ACHN (cell line): Measurements from ENCODE around the gene DOCK1.

Source experiments
- DNase-seq: peaks from one replicate; pipeline ENCODE4 v3.0.0-alpha.2; 2015
- in situ Hi-C: cut with HindIII; loops from 2 replicates; pipeline ENCODE4 v1.10.0; 2017; ENCODE audit warnings: low sequenced_read_pairs, low pct_ligation_motif_present, low pct_unique_long_range_greater_than_20kb

Gene DOCK1

GRCh38 chr10:126939706-126940105 is 34.5 kb downstream of the DOCK1 start:
- in situ Hi-C loops, result no loop called here
- DNase-seq, result no peak

DNA sequence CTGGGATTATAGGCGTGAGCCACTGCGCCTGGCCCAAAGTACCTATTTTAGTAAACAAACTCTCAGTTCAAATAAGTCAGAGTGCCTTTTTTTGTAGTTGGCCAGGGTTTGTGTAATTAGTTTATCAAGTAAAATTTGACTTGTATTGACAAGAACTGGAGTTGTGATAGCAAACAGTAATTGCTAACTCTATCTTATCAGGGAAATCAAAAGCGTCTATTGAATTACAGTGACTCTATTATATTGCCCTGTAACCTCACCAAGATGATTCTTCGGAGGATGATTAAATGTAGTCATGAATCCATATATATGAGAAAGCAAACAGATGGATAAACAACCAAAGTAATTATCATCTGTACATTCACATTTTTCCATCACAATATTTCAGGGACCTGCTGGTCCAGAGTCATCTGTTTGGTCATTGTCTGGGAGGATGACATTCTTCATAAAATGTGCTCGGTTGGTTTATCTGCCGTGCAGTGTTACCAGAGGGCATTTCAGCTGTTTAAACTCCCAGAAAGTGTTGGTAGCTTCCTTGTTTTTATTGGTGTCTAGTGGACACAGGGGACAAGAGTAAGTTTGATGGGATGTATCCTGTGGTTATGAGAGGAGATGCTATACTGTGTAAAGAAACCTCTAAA is 35.6 kb downstream of the DOCK1 start:
- in situ Hi-C loops, result no loop called here
- no peak for DNase-seq

DNA sequence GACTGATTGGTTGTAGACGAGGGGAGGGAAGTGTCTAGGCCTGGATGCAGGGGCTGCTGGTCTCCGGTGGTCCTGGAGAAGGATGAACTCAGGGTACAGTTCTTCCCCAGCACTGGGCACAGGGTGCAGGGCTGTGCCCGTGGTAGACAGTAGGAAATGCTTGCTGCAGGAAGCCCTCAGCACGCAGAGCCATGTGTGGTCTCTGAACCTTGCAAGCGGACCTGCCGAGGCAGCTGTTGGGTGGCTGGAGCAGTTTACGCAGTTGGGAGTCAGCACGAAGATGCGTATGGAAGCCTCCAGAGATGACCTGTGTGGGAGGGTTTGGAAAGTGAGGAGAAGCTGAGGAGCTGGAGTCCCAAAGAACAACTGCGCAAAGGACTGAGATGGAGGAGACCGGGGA is 39.0 kb downstream of the DOCK1 start:
- DNase-seq, result no peak
- in situ Hi-C loops, result no loop called here

DNA sequence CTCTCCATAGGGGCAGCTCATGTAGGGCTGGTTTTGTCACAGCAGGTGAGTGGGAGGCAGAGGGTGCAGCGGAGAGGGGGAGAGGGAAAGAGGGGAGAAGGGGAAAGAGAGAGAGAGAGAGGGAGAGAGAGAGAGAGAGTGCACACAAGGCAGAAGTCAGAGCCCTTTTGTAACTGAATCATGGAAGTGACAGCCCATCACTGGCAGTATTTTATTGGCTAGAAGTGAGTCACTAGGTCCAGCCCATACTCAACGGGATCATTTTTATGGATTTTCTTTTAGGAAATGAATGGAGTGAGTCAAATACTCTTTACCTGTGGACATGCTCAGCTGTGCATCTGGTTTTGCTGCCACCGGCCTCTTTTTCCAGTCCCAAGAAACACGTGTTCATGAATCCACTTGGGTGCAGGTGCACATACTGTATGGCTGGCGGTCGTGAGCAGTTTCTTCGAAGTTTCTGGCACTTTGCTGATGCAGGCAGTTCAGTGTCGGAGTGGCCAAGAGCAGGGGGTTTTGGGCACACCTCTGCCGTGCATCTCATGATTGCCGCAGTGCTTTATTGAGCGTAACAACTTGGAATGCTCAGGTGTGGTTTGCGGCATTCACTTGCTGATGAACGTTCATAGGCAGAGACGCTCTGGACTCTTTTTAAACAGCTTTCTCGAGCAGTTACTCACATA is 40.3 kb downstream of the DOCK1 start:
- in situ Hi-C loops, result no loop called here
- DNase-seq, result no peak

DNA sequence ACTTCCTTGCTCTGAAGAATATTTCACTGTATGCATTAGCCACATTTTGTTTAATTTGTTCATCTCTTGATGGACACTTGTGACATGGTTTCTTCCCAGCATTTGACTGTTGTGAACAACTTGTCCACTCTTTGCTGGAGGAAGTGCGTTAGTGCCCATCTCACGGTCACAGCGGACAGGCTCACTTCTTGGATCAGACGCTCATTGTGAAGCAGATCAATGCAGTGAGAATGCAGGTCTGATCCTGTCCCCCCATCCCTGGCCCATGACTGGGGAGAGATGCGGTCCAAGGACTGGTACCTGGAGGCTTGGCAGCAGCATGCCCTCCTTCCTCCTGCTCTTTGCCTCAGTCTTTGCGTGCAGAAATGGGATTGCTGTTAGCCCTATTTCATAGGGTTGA is 41.5 kb downstream of the DOCK1 start:
- in situ Hi-C loops, result no loop called here

DNA sequence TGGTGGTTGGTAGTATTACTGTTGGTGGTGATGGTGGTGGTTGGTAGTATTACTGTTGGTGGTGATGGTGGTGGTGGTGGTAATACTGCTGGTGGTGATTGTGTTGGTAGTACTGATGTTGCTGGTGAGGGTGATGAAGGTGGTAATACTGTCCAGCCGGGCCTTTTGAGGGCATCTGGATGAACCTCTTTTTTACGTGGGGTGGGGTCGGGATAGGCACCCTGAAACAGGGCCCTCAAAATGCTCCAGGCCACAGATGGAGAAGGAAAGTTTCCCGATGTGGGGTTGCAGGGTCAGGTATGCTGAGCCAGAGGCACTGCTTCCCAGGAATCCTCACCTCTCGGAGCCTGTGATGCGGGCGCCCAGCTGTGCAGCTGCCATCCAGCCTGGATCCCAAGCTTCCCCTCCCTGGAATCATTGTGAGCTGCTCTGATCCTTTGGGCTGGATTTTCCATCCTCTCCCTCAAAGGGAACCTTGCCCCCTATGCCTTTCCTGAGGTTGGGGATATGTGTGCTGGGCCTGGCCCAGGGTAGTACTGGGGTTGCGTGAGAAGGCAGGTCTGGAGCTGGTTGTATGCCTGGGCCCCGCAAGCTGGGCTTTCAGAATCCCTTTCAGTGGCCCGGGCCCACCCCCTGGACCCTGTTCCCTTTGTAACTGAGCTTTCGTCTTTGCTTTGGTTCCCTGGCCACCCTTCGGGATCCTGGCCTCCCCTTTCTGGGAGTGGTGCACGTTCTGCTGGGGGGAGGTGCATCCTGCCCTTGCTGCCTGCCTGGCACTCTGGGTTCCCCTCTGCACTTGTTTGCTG is 43.3 kb downstream of the DOCK1 start:
- in situ Hi-C loops, result no loop called here
- DNase-seq, result no peak

More for the DNA sequence above, 41.5 kb downstream of the DOCK1 start:
- DNase-seq, result no peak

GRCh38 chr10:126949161-126949503 is 43.9 kb downstream of the DOCK1 start:
- in situ Hi-C loops, result no loop called here

DNA sequence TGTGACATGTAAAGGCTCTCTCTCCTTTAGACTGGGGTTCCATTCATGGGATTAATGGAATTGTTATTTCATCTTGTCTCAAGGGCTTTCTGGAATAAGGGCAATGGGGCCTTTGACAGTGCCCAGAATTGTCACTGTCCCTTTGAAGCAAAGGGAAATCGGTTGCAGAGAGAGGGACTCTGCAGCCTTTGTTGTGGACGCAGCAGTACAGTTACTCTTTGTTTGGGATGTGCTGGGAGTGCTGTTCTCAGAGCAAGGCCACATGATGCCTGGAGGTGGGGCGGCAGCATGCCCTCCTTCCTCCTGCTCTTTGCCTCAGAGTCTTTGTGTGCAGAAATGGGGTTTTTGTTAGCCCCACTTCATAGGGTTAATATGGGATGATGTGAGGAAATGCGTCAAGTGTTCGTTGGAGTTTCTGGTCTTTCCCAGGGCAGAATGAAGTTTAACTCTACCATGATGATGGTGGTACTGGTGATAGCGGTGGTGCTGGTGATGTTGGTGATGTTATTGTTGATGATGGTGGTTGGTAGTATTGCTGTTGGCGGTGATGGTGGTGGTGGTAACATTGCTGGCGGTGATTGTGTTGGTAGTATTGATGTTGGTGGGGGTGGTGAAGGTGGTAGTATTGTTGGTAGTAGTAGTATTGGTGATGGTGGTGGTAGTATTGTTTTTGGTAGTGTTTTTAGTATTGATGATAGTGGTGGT is 45.3 kb downstream of the DOCK1 start:
- in situ Hi-C loops, result no loop called here

More at GRCh38 chr10:126949161-126949503, 43.9 kb downstream of the DOCK1 start:
- no peak for DNase-seq

DNA sequence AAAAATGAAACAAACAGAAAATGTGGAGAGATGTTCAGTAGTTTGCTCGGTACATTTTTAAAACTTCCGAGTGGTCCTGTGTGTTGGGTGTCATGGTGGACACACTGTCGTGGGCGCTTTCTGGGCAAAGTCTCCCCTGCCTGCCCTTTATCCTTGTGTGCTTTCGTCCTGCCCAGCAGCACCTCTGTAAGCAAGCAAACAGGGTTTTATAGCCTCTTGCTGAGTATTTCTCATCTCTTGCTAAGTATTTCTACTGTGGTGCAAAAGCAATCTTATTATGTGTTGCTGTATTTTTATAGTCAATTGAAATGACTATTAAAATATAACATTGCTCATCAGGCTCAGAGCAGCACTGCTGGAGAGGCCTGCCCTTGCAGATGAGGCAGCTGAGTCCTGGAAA is 48.7 kb downstream of the DOCK1 start:
- in situ Hi-C loops, result no loop called here
- DNase-seq, result no peak

More for the DNA sequence above, 45.3 kb downstream of the DOCK1 start:
- DNase-seq, result no peak

DNA sequence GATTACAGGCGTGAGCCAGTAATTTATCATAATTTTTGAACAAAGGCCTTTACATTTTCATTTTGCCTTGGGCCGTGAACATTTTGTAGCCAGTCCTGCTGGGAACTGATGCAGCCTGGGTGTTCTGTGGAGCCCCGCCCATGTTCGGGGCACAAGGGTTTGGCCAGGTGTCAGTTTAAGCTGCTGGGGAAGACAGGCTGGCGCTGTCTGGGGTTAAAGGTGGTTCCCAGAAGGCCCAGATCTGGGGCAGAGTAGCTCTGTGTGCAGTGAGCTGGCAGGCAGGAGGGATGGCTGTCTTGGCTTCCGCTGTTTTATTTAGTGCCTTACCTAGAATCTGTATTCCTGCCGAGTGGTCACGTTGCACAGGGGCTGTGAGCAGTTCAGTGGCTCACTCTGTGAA is 50.2 kb downstream of the DOCK1 start:
- DNase-seq, result no peak
- in situ Hi-C loops, result no loop called here

DNA sequence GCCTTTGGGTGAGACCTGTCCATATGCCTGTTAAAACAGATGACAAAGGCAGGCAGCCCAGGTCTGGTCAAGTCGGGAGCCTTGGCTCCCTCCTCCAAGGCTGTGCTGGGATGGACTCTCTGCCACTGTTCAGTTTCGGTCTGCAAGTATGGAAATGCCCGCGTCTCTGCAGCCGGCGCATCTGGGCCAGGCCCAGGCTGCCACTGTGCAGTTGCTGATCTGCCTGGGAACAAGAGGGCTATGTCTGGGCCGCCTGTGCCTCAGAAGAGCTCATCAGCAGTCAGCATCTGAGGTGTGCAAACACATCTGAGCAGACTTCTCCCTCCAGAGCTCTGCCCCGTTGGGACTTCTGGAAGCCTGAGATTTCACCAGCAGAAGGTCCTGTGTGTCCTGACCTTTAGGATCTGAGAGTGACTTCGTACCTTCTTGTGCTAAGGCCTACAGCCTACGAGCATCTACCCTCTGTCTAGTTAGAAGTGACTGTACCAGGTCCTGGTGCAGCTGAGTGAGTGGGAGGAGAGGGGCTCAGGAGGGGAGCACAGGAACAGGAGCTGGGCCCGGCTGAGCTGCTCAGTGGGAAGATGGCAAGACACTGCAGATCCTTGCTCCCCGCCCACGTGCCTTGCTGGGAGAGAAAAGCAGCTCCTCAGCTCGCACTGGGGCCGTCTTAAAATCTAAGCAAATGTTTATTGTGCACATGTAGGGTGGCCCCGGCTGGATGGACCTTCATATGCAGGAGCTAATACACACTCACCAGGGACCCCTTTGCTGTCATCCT is 50.9 kb downstream of the DOCK1 start:
- no peak for DNase-seq

DNA sequence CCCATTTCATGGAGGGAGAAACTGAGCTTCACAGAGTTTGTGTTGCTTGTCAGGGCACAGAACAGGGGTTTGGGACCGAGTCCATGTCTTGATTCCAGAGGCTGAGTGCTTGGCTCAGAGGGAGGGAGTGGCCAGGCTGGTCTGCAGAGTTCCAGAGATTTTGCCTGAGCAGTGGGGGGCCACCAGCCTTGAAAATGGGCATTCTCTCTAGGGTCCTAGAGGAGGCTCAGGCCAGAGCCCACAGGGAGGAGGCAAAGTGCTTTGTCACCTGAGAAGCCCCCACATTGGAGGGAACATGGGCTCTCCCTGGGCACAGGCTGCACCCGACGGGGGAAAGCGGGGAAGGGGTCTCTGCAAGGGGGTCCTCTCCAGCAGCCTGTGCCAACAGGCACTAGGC is 51.5 kb downstream of the DOCK1 start:
- in situ Hi-C loops, result no loop called here
- DNase-seq, result no peak

More for the DNA sequence above, 50.9 kb downstream of the DOCK1 start:
- in situ Hi-C loops, result no loop called here

DNA sequence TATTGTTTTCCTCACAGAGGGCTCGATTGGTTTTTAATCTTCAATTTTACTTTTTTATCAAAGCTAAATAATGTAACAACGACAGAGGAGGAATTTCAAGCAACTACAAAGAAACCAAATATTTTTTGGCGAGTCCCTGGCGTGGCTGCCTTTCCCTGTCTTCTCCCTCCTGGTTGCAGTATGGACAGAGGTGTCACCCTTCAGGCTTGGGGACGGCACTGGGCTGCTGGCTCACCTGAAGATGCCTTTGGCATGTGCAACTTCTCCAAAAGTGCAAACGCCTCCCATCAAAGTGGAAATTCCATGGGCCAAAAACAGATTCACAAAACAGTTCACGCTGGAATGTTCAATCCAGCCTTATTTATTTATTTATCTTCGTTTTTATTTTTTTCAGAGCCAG is 51.9 kb downstream of the DOCK1 start:
- in situ Hi-C loops, result no loop called here
- DNase-seq, result no peak

GRCh38 chr10:126959431-126959830 is 54.2 kb downstream of the DOCK1 start:
- no peak for DNase-seq
- in situ Hi-C loops, result no loop called here

DNA sequence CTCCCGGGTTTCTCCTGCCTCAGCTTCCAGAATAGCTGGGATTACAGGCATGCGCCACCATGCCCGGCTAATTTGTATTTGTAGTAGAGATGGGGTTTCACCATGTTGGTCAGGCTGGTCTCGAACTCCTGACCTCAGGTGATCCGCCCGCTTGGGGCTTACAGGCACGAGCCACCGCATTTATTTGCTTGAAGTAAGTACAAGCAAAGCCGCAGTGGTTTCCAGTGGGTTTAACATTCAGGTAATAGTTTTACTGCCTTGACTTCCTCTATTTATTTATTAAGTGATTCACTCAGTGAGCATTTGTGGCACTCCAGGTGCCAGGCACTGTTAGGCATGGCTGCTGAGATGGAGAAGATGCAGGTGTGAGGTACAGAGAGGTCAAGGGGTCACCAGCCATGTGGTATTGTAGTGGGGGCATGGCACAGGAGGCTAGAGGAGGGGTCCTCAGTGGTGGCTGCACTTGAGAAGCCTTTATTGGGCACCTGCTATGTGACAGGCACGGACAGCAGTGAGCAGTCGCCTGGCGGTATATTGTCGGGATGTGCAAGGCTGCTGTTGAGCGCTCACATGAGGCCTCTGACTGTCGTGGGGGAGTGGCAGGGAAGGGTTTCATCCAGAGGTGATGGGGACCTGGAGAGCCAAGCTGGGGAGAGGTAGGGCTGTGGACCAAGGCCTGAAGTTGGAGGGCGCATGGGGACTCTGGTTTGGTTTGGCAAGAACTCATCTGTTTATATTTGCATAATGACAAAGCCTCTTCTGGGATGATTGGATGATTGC is 54.9 kb downstream of the DOCK1 start:
- in situ Hi-C loops, result no loop called here
- DNase-seq, result no peak

DNA sequence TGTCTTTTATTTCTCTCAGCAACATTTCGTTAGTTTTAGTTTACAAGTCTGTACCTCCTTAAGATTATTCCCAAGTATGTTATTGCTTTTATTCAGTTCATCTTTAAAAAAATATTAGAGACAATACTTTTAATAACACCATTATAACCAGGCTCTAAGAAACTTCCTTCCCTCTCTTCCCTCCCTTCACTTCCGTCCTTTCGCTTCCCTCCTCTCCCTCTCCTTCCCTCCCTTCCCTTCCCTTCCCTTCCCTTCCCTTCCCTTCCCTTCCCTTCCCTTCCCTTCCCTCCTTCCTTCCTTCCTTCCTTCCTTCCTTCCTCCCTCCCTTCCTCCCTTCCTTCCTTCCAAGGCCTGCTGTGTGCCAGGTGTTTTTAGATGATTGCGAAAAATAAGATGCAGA is 58.1 kb downstream of the DOCK1 start:
- DNase-seq, result no peak
- in situ Hi-C loops, result no loop called here

DNA sequence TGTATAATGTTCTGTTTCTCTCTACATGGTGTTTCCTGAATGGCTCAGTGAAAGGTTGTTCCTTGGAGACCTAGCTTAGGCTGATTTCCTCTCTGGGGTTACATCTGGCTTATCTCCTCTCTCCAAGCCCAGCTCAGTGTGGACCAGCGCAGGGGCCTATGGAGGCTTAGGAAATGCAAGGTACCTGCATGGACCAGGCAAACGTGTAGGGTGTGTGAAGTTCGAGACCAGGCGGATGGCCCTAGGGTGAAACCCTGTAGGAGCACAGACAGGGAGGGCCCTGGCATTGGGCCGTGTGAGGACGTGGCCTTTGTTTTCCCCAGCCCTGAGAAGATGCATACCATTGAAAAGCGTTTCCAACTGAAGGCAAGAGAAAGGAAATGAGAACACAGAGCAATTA is 59.0 kb downstream of the DOCK1 start:
- DNase-seq, result no peak
- in situ Hi-C loops, result no loop called here

DNA sequence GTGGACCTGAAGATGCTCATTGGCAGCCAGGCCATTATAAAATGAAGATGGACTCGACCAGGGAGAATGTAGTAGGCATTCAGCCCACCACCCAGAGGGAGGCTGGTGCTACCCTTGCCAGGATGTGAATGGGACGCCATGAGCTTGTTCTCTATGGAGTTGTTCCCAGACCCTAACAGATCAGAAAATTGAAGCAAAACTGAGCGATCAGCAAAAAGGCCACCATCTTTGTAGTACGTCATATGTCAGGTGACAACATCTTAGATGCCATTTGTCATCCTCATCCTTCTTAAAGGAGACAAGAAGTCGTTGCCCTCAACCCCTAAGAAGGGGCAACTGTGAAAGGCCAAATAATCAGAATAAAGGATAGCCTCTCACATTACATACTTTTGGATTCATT is 61.7 kb downstream of the DOCK1 start:
- in situ Hi-C loops, result no loop called here
- DNase-seq, result no peak
